ENCODE data around the gene TJP1.
"Not testable (repeated sequence)": the region's sequence is repeated elsewhere in the genome, so short reads cannot be mapped to it uniquely, and the experiment has no call there.

Gene TJP1

GRCh38 chr15:29818141-29818540 is 4.1 kb downstream of the TJP1 start:
- Histone ChIP-seq H3K36me3 (ENCODE audit: low read depth) (peaks cover 16% of the 10 kb centered on the region), H3K4me1 (ENCODE audit: insufficient read depth, poor library complexity, severe bottlenecking) (peaks cover 56% of the 10 kb centered on the region), H3K27me3 (ENCODE audit: insufficient read depth, poor library complexity, severe bottlenecking) (no peaks in the 10 kb centered on the region), H3K4me3 (ENCODE audit: severe bottlenecking) (no peak overlapping the region), H3K9me3 (ENCODE audit: severe bottlenecking) (no peaks in the 10 kb centered on the region), H3K27ac (ENCODE audit: poor library complexity, severe bottlenecking) (no peak overlapping the region)
- no peak for ATAC-seq (ENCODE audit: low read depth)
- no peak for TF ChIP-seq CTCF (IDR thresholded peaks at IDR 0.05; ENCODE audit: poor library complexity, severe bottlenecking)
- DNase-seq (ENCODE audit: low spot score) = no peak

- not testable (repeated sequence) for H3K27ac ChIP-seq (ENCODE audit: poor library complexity, severe bottlenecking); DNase-seq (ENCODE audit: low spot score); H3K4me3 ChIP-seq (ENCODE audit: severe bottlenecking); H3K27me3 ChIP-seq (ENCODE audit: insufficient read depth, poor library complexity, severe bottlenecking); ATAC-seq (ENCODE audit: low read depth); H3K9me3 ChIP-seq (ENCODE audit: severe bottlenecking)
- peaks cover 58% of the 10 kb centered on the region for H3K4me1 ChIP-seq (ENCODE audit: insufficient read depth, poor library complexity, severe bottlenecking)
- H3K36me3 ChIP-seq (ENCODE audit: low read depth) = peaks cover 16% of the 10 kb centered on the region
These were observed 4.8 kb downstream of the TJP1 start for GRCh38 chr15:29817455-29817854.

- no peak for DNase-seq (ENCODE audit: low spot score)
These were observed 7.1 kb downstream of the TJP1 start for GRCh38 chr15:29815000-29815710.

GRCh38 chr15:29813009-29813408 is 9.3 kb downstream of the TJP1 start:
- no peaks in the 10 kb centered on the region for H3K9me3 ChIP-seq (ENCODE audit: severe bottlenecking)
- no peak for TF ChIP-seq CTCF (IDR thresholded peaks at IDR 0.05; ENCODE audit: poor library complexity, severe bottlenecking)
- peaks cover 22% of the 10 kb centered on the region for H3K36me3 ChIP-seq (ENCODE audit: low read depth)
- peaks cover 55% of the 10 kb centered on the region for H3K4me1 ChIP-seq (ENCODE audit: insufficient read depth, poor library complexity, severe bottlenecking)
- peak overlapping the region; percentile 67 for H3K27ac ChIP-seq (ENCODE audit: poor library complexity, severe bottlenecking)
- no peak for DNase-seq (ENCODE audit: low spot score)
- H3K4me3 ChIP-seq (ENCODE audit: severe bottlenecking) = no peak overlapping the region
- peak; percentile 37; the same call in 2 of the 3 replicates for ATAC-seq (ENCODE audit: low read depth)
- no peaks in the 10 kb centered on the region for H3K27me3 ChIP-seq (ENCODE audit: insufficient read depth, poor library complexity, severe bottlenecking)

More at GRCh38 chr15:29815000-29815710, 7.1 kb downstream of the TJP1 start:
- Histone ChIP-seq H3K4me3 (ENCODE audit: severe bottlenecking) (no peak overlapping the region), H3K27me3 (ENCODE audit: insufficient read depth, poor library complexity, severe bottlenecking) (no peaks in the 10 kb centered on the region), H3K27ac (ENCODE audit: poor library complexity, severe bottlenecking) (peak overlapping the region; percentile 23), H3K4me1 (ENCODE audit: insufficient read depth, poor library complexity, severe bottlenecking) (peaks cover 68% of the 10 kb centered on the region), H3K36me3 (ENCODE audit: low read depth) (peaks cover 28% of the 10 kb centered on the region), H3K9me3 (ENCODE audit: severe bottlenecking) (no peaks in the 10 kb centered on the region)
- peak; percentile 7 for TF ChIP-seq CTCF (IDR thresholded peaks at IDR 0.05; ENCODE audit: poor library complexity, severe bottlenecking)
- ATAC-seq (ENCODE audit: low read depth) = peak; percentile 70

GRCh38 chr15:29812384-29812694 is 9.9 kb downstream of the TJP1 start:
- Histone ChIP-seq H3K36me3 (ENCODE audit: low read depth) (peaks cover 19% of the 10 kb centered on the region), H3K4me1 (ENCODE audit: insufficient read depth, poor library complexity, severe bottlenecking) (peaks cover 54% of the 10 kb centered on the region), H3K27me3 (ENCODE audit: insufficient read depth, poor library complexity, severe bottlenecking) (no peaks in the 10 kb centered on the region), H3K9me3 (ENCODE audit: severe bottlenecking) (no peaks in the 10 kb centered on the region), H3K4me3 (ENCODE audit: severe bottlenecking) (no peak overlapping the region), H3K27ac (ENCODE audit: poor library complexity, severe bottlenecking) (peak overlapping the region; percentile 67)
- TF ChIP-seq CTCF (IDR thresholded peaks at IDR 0.05; ENCODE audit: poor library complexity, severe bottlenecking) = no peak
- ATAC-seq (ENCODE audit: low read depth) = peak; percentile 93
- DNase-seq (ENCODE audit: low spot score) = no peak
